ENCODE measurements around the gene WDR18. TPM values are rescaled to one million over a fixed set of nuclear protein-coding genes. Genes with fewer than 3 reads are reported as not detected.

The WDR18 gene
- total and polyA plus RNA-seq, 2 of the 4 experiments (the other 2 are of a cell fraction): 37.1 to 56.9 TPM

DNA sequence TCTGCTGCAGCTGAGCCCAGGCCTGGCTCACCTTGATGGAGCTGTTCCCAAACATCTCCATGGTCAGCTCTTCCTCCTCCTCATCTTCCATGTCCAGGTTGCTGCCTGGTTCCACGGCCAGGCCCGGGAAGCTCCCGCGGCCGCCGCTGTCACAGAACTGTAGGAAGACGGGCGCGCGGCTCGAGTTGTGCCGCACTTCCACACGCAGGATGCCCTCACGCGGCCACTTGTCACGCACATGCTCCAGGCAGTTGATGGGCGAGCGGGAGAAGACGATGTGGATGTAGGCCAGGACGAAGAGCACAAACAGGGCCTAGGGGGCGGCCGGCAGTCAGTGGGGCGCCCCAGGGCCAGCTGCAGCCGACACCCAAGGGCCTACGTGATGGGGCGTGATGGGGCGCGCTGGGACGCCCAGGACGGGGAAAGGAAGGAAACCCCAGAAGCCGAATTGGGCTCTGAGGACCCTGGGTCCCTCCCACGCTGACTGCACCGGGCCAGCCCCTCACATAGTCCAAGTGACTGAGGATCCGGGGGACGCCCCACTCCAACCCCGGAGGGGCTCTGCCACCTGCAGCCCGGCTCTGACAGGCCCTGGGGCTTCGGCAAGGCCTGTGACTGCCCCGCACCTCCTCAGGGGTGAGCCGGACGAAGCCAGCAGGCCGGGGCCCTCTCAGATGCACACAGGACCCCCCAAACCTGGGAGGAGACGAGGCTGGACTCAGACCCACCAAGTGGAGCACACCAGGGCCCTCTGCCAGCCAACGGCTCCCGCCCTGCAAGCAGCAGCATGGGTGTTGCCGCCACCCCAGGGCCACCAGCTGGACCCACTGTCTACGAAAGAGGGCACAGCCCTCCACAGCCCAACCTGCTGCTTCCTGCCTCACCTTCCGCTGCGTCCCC lies 30.3 kb downstream of the WDR18 start:
- H3K56ac ChIP-seq (ENCODE audit: extremely low read depth, insufficient read depth, low read length): no peak overlapping the region
- peaks cover 38% of the 10 kb centered on the region for H3K36me3 ChIP-seq (ENCODE audit: control insufficient read depth, insufficient read depth, low read length)
- H3K4me1 ChIP-seq (ENCODE audit: control insufficient read depth, insufficient read depth, low read length): peaks cover 36% of the 10 kb centered on the region
- intact Hi-C loops (cut with micrococcal nuclease): no loop called here
- H4K5ac ChIP-seq (ENCODE audit: low read depth, low read length): no peak overlapping the region
- ChIA-PET POLR2A (ENCODE audit: unreplicated experiment) (no interaction called here), CTCF (no interaction called here)
- H3K9me3 ChIP-seq (ENCODE audit: control insufficient read depth, insufficient read depth, low read length): no peaks in the 10 kb centered on the region
- peaks cover 0 to 63% of the 10 kb centered on the region in 2 experiments; a peak in 2 of 4 replicates for H3K79me1 ChIP-seq (ENCODE audit: low read depth in 1 of 2, low read length in 2 of 2)
- peaks cover 9% of the 10 kb centered on the region; the same call in 1 of the 2 replicates for H3K9me1 ChIP-seq (ENCODE audit: insufficient read depth, low read length)
- H2BK15ac ChIP-seq (ENCODE audit: low read depth, low read length): no peak overlapping the region
- no peak overlapping the region for H3K4ac ChIP-seq (ENCODE audit: low read depth, low read length)
- H3K18ac ChIP-seq (ENCODE audit: low read depth, low read length): no peak overlapping the region
- no peak overlapping the region for H2BK5ac ChIP-seq (ENCODE audit: low read depth, low read length, poor library complexity, severe bottlenecking)
- no peak overlapping the region for H2AFZ ChIP-seq (replicated peaks; ENCODE audit: low read length, poor library complexity)
- no peak for ATAC-seq (ENCODE audit: low read depth)
- no peak for DNase-seq
- no peak overlapping the region for H2BK20ac ChIP-seq (ENCODE audit: low read depth, low read length)
- H3K27me3 ChIP-seq (ENCODE audit: control insufficient read depth, insufficient read depth, low read length): no peaks in the 10 kb centered on the region
- H3K9ac ChIP-seq (ENCODE audit: low read depth, low read length): no peak overlapping the region
- peaks cover 76% of the 10 kb centered on the region for H4K20me1 ChIP-seq (ENCODE audit: insufficient read depth, low read length)
- no peak overlapping the region for H2AK5ac ChIP-seq (ENCODE audit: low read depth, low read length)
- TF ChIP-seq, protein P1, sequence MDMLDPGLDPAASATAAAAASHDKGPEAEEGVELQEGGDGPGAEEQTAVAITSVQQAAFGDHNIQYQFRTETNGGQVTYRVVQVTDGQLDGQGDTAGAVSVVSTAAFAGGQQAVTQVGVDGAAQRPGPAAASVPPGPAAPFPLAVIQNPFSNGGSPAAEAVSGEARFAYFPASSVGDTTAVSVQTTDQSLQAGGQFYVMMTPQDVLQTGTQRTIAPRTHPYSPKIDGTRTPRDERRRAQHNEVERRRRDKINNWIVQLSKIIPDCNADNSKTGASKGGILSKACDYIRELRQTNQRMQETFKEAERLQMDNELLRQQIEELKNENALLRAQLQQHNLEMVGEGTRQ (IDR thresholded peaks at IDR 0.05; ENCODE audit: low read depth, low read length): no peak
- no peak for TF ChIP-seq MAZ (IDR thresholded peaks at IDR 0.05; ENCODE audit: borderline replicate concordance, low read depth, low read length)
- TF ChIP-seq, protein P2, sequence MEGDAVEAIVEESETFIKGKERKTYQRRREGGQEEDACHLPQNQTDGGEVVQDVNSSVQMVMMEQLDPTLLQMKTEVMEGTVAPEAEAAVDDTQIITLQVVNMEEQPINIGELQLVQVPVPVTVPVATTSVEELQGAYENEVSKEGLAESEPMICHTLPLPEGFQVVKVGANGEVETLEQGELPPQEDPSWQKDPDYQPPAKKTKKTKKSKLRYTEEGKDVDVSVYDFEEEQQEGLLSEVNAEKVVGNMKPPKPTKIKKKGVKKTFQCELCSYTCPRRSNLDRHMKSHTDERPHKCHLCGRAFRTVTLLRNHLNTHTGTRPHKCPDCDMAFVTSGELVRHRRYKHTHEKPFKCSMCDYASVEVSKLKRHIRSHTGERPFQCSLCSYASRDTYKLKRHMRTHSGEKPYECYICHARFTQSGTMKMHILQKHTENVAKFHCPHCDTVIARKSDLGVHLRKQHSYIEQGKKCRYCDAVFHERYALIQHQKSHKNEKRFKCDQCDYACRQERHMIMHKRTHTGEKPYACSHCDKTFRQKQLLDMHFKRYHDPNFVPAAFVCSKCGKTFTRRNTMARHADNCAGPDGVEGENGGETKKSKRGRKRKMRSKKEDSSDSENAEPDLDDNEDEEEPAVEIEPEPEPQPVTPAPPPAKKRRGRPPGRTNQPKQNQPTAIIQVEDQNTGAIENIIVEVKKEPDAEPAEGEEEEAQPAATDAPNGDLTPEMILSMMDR (conservative IDR thresholded peaks at IDR 0.05; ENCODE audit: low read depth, low read length): no peak
- TF ChIP-seq BHLHE40 (IDR thresholded peaks at IDR 0.05; ENCODE audit: low read depth, low read length): no peak
- no peak for TF ChIP-seq NFE2L2 (IDR thresholded peaks at IDR 0.05; ENCODE audit: low read depth, low read length)
- no peak for TF ChIP-seq RAD21 (IDR thresholded peaks at IDR 0.05; ENCODE audit: low read length)
- no peak for TF ChIP-seq FOS (IDR thresholded peaks at IDR 0.05; ENCODE audit: low read depth, low read length)
- no peak overlapping the region for H3K23ac ChIP-seq (ENCODE audit: low read depth, low read length)
- no peak overlapping the region for H3K4me3 ChIP-seq (ENCODE audit: insufficient read depth, low read depth, low read length)
- no peak overlapping the region for H4K91ac ChIP-seq (ENCODE audit: insufficient read depth, low read depth, low read length)
- 95% methylated on average over 29 of the region's 49 CpGs; no CpG with 5 or more reads in 1 of the 2 experiments for WGBS, 2 experiments (ENCODE audit: extremely low coverage in 2 of 2, insufficient read length in 1 of 2)
- in situ Hi-C loops (cut with MboI; ENCODE audit: low sequenced_read_pairs): no loop called here
- H3K14ac ChIP-seq (replicated peaks; ENCODE audit: low read depth, low read length): no peak overlapping the region
- H4K8ac ChIP-seq (ENCODE audit: low read depth in 2 of 2, low read length in 2 of 2): no peak overlapping the region
- H3K27ac ChIP-seq (ENCODE audit: insufficient read depth, low read length): no peak overlapping the region
- no peak overlapping the region for H2AK9ac ChIP-seq (replicated peaks; ENCODE audit: low read depth, low read length, poor library complexity)
- H3K4me2 ChIP-seq (ENCODE audit: low read depth, low read length): no peak overlapping the region
- dilution Hi-C loops (cut with HindIII; ENCODE audit: low sequenced_read_pairs, unreplicated experiment): no loop called here
- no peak overlapping the region for H2BK120ac ChIP-seq (ENCODE audit: low read depth, low read length)
- no TSS peak for BruUV-seq (replicated peaks)
